Psoas muscle (tissue), 8 donors: ENCODE results near the gene SPDEF. TPM values are rescaled to one million over a fixed set of nuclear protein-coding genes. Genes with fewer than 3 reads are reported as not detected.

Source experiments
- ATAC-seq, 4 donors: fragments of 200-7000 bp; cut with Tn5 transposase; one replicate each; pipeline ENCODE4 v1.9.1; 2020; ENCODE audit warnings: moderate library complexity in 3 of 4, mild to moderate bottlenecking in 2 of 4
- DNase-seq, 2 donors: peaks; one replicate each; pipeline ENCODE4 v3.0.0-alpha.2; 2020
- H3K27ac ChIP-seq: fragments of 200-600 bp; one replicate; pipeline ENCODE4 v1.8.0; 2022
- H3K27me3 ChIP-seq, 3 donors: fragments of 200-600 bp in 1 of 3; one replicate each; pipeline versions ENCODE4 v1.6.1 to v1.8.0; 2013 to 2022; ENCODE audit warnings: low read length in 2 of 3, mild to moderate bottlenecking in 2 of 3, moderate library complexity in 1 of 3; ENCODE audit not compliant: insufficient read depth in 3 of 3
- H3K36me3 ChIP-seq, 2 donors: fragments of 200-600 bp in 1 of 2; one replicate each; pipeline versions ENCODE4 v1.6.1 to v1.8.0; 2013 to 2022; ENCODE audit warnings: low read depth in 1 of 2, mild to moderate bottlenecking in 1 of 2, moderate library complexity in 1 of 2; ENCODE audit not compliant: insufficient read depth in 1 of 2
- H3K4me1 ChIP-seq: fragments of 200-600 bp; one replicate; pipeline ENCODE4 v1.8.0; 2022
- H3K4me3 ChIP-seq: fragments of 200-600 bp; one replicate; pipeline ENCODE4 v1.8.0; 2022; ENCODE audit warnings: mild to moderate bottlenecking
- H3K9me3 ChIP-seq: fragments of 200-600 bp; one replicate; pipeline ENCODE4 v1.8.0; 2022
- WGBS, 3 donors: extraction: QIAGEN DNeasy Blood & Tissue Kit; methylation state at CpG; one replicate each; pipeline versions ENCODE4 v1.1.6 to v1.1.7; 2013; 5-methylcytosine and 5-hydroxymethylcytosine counted together
- intact Hi-C, 2 donors: fragments of 100-400 bp; cut with DNase I; formaldehyde crosslinking; loops; one replicate each; pipeline versions ENCODE4 v1.11.0 to v1.14.2; 2022
- polyA plus RNA-seq, 3 donors: library from polyadenylated mRNA; stranded (reverse); fragments of 200-250 nt; gene quantifications; one replicate each; pipeline ENCODE4 v1.2.3, GENCODE V29; 2013
- total RNA-seq, 4 donors: library from RNA; stranded (reverse); fragmentation: NEBNext Ultra II Directional in 2 of 4; extraction: Animal tissue kit (Norgen Biotek cat#: 25700) in 2 of 4; gene quantifications; one replicate each; pipeline versions ENCODE4 v1.2.1 to v1.2.4, GENCODE V29; 2021 to 2023
- TF ChIP-seq, protein P1 (sequence below): fragments of 200-600 bp; IDR thresholded peaks from one replicate; pipeline ENCODE4 v1.8.0; 2022; ENCODE audit warnings: antibody characterized with exemption
- donor health status: healthy with polysubstance abuse.
- donor health status: DM: no; HTN: no; CAD: no; lungs with moderate emphysema.
- donor health status: Bipolar disorder and iron deficiency.
- donor health status: healthy.
- donor health status: DM: yes; HTN: yes; CAD: no.
- donor health status: DM: no; HTN: no; CAD: no.
- donor health status: DM: no; HTN: no; CAD: no.
- donor health status: DM: yes; HTN: yes; CAD: no.

SPDEF gene
- total and polyA plus RNA-seq, 7 donors: 0.03 to 0.22 (median 0.21) TPM; not detected in 2

DNA sequence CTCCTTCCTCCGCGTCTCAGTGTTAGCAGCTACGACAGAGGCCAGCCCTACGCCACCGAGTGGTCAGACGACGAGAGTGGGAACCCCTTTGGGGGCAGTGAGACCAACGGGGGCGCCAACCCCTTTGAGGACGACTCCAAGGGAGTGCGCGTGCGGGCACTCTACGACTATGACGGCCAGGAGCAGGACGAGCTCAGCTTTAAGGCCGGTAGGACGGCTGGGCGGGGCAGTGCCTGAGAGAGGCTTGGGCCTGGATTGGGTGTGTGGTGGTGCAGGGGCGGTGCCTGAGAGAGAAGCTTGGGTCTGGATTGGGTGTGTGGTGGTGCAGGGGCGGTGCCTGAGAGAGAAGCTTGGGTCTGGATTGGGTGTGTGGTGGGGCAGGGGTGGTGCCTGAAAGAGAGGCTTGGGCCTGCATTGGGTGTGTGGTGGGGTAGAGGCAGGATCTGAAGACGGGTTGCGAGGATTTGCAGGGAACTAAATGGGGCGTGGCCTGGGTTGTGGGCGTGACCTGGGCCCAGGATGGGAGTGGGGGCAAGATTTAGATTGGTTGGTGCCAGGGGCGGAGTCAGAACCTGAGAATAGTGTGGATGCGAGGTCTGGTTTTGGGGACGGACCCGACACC, 24.4 kb downstream of the SPDEF start:
- H3K36me3 ChIP-seq: no peaks in the 10 kb centered on the region
- DNase-seq (peak; percentile 55 to 93), ATAC-seq (peak; percentile 62 to 83 (median 80))
- peak overlapping the region; percentile 72 for H3K27ac ChIP-seq
- H3K4me1 ChIP-seq: peaks cover 3% of the 10 kb centered on the region
- H3K27me3 ChIP-seq: no peaks in the 10 kb centered on the region
- intact Hi-C loops: no loop called here
- no peaks in the 10 kb centered on the region for H3K9me3 ChIP-seq
- 66 to 83% (median 72%) methylated on average over 29 of the region's 29 CpGs for WGBS, 3 donors
- H3K4me3 ChIP-seq: peak overlapping the region; percentile 47
- TF ChIP-seq, protein P1, sequence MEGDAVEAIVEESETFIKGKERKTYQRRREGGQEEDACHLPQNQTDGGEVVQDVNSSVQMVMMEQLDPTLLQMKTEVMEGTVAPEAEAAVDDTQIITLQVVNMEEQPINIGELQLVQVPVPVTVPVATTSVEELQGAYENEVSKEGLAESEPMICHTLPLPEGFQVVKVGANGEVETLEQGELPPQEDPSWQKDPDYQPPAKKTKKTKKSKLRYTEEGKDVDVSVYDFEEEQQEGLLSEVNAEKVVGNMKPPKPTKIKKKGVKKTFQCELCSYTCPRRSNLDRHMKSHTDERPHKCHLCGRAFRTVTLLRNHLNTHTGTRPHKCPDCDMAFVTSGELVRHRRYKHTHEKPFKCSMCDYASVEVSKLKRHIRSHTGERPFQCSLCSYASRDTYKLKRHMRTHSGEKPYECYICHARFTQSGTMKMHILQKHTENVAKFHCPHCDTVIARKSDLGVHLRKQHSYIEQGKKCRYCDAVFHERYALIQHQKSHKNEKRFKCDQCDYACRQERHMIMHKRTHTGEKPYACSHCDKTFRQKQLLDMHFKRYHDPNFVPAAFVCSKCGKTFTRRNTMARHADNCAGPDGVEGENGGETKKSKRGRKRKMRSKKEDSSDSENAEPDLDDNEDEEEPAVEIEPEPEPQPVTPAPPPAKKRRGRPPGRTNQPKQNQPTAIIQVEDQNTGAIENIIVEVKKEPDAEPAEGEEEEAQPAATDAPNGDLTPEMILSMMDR: no peak

DNA sequence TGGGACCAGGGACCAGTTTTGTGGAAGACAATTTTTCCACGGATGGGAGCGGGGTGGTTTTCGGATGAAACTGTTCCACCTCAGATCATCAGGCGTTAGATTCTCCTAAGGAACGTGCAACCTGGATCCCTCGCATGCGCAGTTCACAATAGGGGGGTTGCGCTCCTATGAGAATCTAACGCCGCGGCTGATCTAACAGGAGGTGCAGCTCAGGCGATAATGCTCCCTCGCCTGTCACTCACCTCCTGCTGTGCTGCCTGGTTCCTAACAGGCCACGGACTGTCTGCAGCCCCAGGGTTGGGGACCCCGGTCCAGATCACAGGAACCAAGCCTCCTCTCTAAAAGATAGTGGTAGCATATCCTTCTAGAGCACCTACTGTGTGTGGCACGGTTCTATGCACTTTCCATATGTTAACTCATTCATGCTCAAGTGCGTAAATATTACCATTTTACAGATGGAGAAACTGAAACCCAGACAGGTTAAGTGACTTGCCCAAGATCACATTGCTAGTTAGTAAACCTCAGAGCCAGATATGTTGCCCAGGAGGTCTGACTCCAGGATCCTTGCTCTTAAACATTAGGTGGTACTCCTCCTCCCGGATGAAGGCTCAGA, 25.3 kb downstream of the SPDEF start:
- Histone ChIP-seq H3K27me3 (no peaks in the 10 kb centered on the region), H3K9me3 (no peaks in the 10 kb centered on the region), H3K4me3 (peak overlapping the region; percentile 47), H3K36me3 (no peaks in the 10 kb centered on the region), H3K27ac (peak overlapping the region; percentile 72), H3K4me1 (peaks cover 8% of the 10 kb centered on the region)
- intact Hi-C loops: no loop called here
- ATAC-seq: no peak
- DNase-seq: no peak
- TF ChIP-seq, protein P1: no peak
- WGBS, 3 donors: 89 to 90% (median 89%) methylated on average over 18 of the region's 18 CpGs

DNA sequence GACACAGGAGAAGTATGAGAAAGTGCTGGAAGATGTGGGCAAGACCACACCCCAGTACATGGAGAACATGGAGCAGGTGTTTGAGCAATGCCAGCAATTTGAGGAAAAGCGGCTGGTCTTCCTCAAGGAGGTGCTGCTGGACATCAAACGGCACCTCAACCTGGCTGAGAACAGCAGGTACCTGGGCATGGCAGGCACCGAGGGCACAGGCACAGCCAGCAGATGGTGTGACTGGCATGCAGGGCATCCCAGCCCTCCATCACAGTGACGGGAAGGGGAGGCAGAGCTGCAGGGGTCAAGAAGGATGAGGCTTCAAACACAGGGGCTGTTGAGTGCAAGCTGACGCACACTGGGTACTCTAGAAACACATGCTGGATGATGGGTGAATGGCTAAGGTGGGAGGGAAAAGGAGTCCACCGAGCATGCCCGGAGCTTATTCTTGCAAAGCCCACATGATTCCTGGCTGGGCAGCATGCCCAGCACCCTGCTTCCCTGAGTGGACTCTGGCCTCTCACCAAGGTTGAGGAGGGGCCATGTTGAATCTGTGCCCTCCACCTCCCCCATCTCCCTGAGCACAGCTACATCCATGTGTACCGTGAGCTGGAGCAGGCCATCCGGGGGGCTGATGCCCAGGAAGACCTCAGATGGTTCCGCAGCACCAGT, 26.3 kb downstream of the SPDEF start:
- H3K9me3 ChIP-seq: no peaks in the 10 kb centered on the region
- H3K27ac ChIP-seq: no peak overlapping the region
- no peaks in the 10 kb centered on the region for H3K27me3 ChIP-seq
- TF ChIP-seq, protein P1: no peak
- ATAC-seq (no peak), DNase-seq (no peak)
- peaks cover 8% of the 10 kb centered on the region for H3K4me1 ChIP-seq
- intact Hi-C loops: loop anchor here (5.0 kb wide), 2 partner anchors 78 to 168 kb away; partner anchors contain the start of gene ILRUN (in 1 of the 2)
- WGBS, 3 donors: 66 to 71% (median 68%) methylated on average over 10 of the region's 10 CpGs
- no peak overlapping the region for H3K4me3 ChIP-seq
- H3K36me3 ChIP-seq: no peaks in the 10 kb centered on the region

DNA sequence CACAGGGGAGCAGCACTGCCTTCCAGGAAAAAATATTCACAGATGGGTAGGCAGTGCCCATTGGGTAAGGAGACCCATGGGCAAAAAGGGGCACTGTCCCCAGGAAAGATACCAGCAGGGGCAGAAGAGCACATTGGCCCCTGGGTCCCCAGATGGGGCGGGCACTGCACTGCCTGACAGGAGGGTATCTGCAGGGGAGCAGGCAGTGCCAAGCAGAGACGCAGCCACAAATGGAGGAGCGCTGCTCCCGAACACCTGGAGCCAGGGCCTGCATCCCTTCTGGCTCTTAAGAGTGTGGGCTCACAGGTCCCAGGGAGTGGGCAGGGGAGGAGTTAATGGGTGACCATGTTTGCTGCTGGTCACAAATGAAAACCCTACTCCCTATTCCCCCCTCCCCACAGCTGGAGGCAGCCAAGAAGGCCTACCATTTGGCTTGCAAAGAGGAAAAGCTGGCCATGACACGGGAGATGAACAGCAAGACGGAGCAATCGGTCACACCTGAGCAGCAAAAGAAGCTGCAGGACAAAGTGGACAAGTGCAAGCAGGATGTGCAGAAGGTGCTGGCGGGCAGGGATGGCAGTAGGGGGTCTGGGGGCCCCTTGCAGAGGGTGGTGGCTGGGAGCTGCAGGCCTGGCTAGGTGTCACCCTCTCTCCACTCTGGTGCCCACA, 27.0 kb downstream of the SPDEF start:
- TF ChIP-seq, protein P1: no peak
- ATAC-seq: no peak
- H3K27me3 ChIP-seq: no peaks in the 10 kb centered on the region
- WGBS, 3 donors: 83 to 88% (median 87%) methylated on average over 8 of the region's 8 CpGs
- peaks cover 8% of the 10 kb centered on the region for H3K4me1 ChIP-seq
- intact Hi-C loops: loop anchor here (5.0 kb wide), 2 partner anchors 78 to 168 kb away; partner anchors contain the start of gene ILRUN (in 1 of the 2)
- no peaks in the 10 kb centered on the region for H3K36me3 ChIP-seq
- H3K27ac ChIP-seq: no peak overlapping the region
- peak in 1 of 2 donors; percentile 38 for DNase-seq
- no peaks in the 10 kb centered on the region for H3K9me3 ChIP-seq
- H3K4me3 ChIP-seq: no peak overlapping the region
